ENCODE measurements around the gene ASB14.
"Not testable (repeated sequence)": the region's sequence is repeated elsewhere in the genome, so short reads cannot be mapped to it uniquely, and the experiment has no call there.

ASB14 gene

DNA sequence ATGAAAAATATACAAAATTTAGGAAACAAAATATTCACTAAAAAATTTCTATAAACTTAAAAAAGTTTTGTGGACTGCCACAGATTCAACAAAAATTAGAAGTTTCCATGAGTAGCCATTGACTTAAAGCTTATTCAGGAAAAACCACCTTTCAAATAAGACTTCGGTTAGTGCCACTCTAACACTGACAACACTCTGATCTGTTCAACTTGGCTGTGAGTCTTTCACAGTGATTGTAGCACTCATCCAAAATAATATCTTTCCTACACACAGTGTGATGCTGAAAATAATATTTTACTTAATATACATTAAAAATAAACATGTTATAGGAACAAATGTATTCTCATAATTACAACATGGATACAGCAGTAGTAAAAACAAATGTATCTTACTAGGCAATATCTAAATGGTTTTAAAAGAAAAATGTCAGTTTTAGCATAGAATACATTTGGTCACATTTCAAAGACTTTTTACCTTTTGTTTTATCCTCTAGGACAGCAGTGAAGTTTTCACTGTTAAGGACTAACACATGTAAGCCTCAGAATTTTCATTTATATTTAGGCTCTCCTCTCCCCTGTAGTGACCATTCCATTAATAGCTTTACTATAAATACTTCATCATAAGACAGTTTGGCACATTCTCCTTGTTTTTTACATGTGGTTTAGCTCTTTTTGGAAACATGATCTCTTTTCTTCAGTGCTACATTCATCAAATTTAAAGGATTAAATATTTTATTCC lies at the start of gene ASB14:
TSS of gene ASB14 (minus strand) at position 527 of the 738 bp plus-strand sequence. CDS start 652 bp downstream, outside the sequence.
- Histone ChIP-seq H4K20me1 (no peaks in the 10 kb centered on the region), H3K4me2 (no peak within 1 kb of the TSS), H3K4me3 (no peak within 1 kb of the TSS), H3K27me3 (no peaks in the 10 kb centered on the region), H3K9me3 (no peaks in the 10 kb centered on the region), H3K9ac (no peak within 1 kb of the TSS), H3K4me1 (peaks cover 17% of the 10 kb centered on the region), H3K36me3 (no peaks in the 10 kb centered on the region), H3K27ac (no peak within 1 kb of the TSS)
- TF ChIP-seq Cebpa-rat (IDR thresholded peaks at IDR 0.05), result no peak

DNA sequence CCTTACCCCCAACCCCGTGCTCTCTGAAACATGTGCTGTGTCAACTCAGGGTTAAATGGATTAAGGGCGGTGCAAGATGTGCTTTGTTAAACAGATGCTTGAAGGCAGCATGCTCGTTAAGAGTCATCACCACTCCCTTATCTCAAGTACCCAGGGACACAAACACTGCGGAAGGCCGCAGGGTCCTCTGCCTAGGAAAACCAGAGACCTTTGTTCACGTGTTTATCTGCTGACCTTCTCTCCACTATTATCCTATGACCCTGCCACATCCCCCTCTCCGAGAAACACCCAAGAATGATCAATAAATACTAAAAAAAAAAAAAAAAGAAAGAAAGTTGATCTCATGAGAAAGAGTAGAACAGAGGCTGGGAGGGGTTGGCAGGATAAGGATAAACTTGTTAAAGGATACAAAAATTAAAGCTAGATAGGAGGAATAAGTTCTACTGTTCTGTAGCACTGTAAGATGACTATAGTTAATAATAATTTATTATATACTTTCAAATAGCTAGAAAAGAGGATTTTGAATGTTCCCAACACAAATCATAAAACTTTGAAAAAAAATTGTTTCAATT lies 46.7 kb upstream of the ASB14 start:
- H3K4me1 ChIP-seq, H3K36me3 ChIP-seq, H3K4me3 ChIP-seq, H3K9ac ChIP-seq, H3K27me3 ChIP-seq, H3K4me2 ChIP-seq, H3K27ac ChIP-seq, H4K20me1 ChIP-seq: not testable (repeated sequence)
- peaks cover 15% of the 10 kb centered on the region for H3K9me3 ChIP-seq

DNA sequence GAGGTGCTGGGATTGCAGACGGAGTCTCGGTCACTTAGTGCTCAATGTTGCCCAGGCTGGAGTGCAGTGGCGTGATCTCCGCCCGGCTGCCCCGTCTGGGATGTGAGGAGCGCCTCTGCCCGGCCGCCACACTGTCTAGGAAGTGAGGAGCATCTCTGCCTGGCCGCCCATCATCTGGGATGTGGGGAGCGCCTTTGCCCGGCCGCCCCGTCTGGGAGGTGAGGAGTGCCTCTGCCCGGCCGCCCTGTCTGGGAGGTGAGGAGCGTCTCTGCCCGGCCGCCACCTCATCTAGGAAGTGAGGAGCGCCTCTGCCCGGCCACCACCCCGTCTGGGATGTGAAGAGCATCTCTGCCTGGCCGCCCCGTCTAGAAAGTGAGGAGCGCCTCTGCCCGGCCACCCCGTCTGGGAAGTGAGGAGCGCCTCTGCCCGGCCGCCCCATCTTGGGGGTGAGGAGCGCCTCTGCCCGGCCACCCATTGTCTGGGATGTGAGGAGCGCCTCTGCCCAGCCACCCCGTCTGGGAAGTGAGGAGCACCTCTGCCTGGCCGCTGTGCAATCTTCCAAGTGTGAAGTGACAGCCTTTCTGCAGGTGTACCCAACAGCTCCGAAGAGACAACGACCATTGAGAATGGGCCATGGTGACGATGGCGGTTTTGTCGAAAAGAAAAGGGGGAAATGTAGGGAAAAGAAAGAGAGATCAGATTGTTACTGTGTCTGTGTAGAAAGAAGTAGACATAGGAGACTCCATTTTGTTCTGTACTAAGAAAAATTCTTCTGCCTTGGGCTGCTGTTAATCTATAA lies 46.0 kb upstream of the ASB14 start:
- H3K4me2 ChIP-seq, H3K4me1 ChIP-seq, H3K27me3 ChIP-seq, H3K27ac ChIP-seq, H4K20me1 ChIP-seq, H3K36me3 ChIP-seq, H3K4me3 ChIP-seq, H3K9ac ChIP-seq: not testable (repeated sequence)
- H3K9me3 ChIP-seq, result peaks cover 15% of the 10 kb centered on the region

DNA sequence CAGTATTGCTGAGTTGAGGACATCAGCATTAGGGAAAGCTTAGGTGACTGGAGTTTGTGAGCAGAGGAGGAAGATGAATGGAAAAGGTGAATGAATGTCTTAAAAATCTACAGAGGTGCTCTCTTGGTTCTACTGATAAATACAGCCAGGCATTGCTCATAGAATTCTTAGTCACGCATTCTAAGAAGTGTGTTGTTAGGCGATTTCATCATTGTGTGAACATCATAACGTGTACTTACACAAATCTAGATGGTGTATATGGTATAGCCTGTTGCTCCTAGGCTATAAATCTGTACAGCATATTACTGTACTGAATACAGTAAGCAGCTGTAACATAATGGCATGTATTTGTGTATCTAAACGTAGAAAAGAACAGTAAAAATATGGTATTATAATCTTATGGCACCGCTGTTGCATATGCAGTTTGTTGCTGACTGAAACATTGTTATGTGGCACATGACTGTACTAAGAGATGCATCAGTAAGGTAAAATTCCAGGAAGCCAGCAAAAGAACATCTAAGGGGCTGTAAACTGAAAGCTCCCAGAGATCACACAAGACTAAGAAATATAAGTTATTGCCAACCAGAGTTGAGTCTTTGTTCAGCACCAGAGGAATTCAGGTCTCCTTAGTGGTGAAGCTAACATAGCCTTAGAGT lies 42.9 kb upstream of the ASB14 start:
- peaks cover 15% of the 10 kb centered on the region for H3K9me3 ChIP-seq
- no peak overlapping the region for H3K27ac ChIP-seq
- H3K4me1 ChIP-seq, result no peaks in the 10 kb centered on the region
- no peak overlapping the region for H3K4me3 ChIP-seq
- TF ChIP-seq Cebpa-rat (IDR thresholded peaks at IDR 0.05), result no peak
- no peaks in the 10 kb centered on the region for H4K20me1 ChIP-seq
- H3K27me3 ChIP-seq, result no peaks in the 10 kb centered on the region
- no peak overlapping the region for H3K9ac ChIP-seq
- H3K4me2 ChIP-seq, result no peak overlapping the region
- no peaks in the 10 kb centered on the region for H3K36me3 ChIP-seq

DNA sequence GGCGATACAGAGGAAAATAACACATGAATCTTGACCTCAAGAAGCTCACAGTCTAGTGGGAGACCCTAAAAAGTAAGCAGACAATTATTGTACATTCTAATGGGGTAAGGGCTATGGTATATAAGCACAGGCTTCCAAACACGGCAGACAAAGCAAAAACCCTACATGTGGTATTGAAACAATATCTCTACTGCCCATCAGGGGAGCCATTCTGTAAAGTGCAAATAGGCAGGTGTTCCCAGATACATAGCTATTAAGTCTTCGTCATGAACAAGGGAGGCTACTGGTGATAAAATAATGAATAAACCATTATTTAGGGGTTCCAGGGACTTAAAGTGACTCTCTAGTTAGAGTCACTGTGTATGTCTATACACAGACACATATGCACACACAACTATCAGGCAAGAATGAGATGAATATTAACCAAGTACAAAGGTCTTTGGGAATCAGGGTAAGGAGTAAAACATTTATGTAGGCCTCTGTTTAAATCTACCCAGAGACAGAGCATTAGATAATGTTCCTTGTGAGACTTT lies 38.7 kb upstream of the ASB14 start:
- Histone ChIP-seq H4K20me1 (no peaks in the 10 kb centered on the region), H3K27me3 (no peaks in the 10 kb centered on the region), H3K4me1 (no peaks in the 10 kb centered on the region), H3K27ac (no peak overlapping the region), H3K36me3 (no peaks in the 10 kb centered on the region), H3K4me2 (no peak overlapping the region), H3K9ac (no peak overlapping the region), H3K4me3 (no peak overlapping the region), H3K9me3 (no peaks in the 10 kb centered on the region)
- TF ChIP-seq Cebpa-rat (IDR thresholded peaks at IDR 0.05), result no peak

DNA sequence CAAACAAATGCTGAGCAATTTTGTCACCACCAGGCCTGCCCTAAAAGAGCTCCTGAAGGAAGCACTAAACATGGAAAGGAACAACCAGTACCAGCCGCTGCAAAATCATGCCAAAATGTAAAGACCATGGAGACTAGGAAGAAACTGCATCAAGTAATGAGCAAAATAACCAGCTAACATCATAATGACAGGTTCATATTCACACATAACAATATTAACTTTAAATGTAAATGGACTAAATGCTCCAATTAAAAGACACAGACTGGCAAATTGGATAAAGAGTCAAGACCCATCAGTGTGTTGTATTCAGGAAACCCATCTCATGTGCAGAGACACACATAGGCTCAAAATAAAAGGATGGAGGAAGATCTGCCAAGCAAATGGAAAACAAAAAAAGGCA lies 34.0 kb upstream of the ASB14 start:
- not testable (repeated sequence) for H3K36me3 ChIP-seq, H3K4me3 ChIP-seq, H3K4me2 ChIP-seq, H4K20me1 ChIP-seq, H3K4me1 ChIP-seq, H3K9ac ChIP-seq, H3K27ac ChIP-seq, H3K27me3 ChIP-seq, H3K9me3 ChIP-seq

DNA sequence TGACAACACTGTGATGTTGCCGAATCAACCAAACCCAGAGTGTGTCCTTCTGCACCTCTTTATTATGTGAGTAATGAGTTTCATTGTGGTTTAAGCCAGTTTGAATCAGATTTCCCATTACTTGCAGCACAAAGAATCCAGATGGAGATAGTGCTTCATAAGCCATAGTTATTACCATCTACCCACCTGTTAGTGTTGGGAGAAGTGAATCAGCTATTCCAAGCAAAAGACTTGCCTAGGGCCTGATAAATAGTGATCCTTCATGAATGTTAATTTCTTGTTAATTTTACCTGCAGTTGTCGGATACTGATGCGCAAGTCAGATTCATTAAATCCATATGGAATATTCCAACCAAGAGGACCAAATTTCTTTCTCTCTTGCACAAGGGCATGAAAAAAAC lies 21.7 kb upstream of the ASB14 start:
- H3K9ac ChIP-seq, result no peak overlapping the region
- no peaks in the 10 kb centered on the region for H3K27me3 ChIP-seq
- H3K36me3 ChIP-seq, result no peaks in the 10 kb centered on the region
- H3K27ac ChIP-seq, result no peak overlapping the region
- TF ChIP-seq Cebpa-rat (IDR thresholded peaks at IDR 0.05), result no peak
- H4K20me1 ChIP-seq, result no peaks in the 10 kb centered on the region
- H3K9me3 ChIP-seq, result 0 out of 2 replicates have a peak, but pooled peaks cover 2% of the 10 kb centered on the region
- no peak overlapping the region for H3K4me2 ChIP-seq
- H3K4me1 ChIP-seq, result peaks cover 5% of the 10 kb centered on the region; the same call in 1 of the 2 replicates
- no peak overlapping the region for H3K4me3 ChIP-seq

DNA sequence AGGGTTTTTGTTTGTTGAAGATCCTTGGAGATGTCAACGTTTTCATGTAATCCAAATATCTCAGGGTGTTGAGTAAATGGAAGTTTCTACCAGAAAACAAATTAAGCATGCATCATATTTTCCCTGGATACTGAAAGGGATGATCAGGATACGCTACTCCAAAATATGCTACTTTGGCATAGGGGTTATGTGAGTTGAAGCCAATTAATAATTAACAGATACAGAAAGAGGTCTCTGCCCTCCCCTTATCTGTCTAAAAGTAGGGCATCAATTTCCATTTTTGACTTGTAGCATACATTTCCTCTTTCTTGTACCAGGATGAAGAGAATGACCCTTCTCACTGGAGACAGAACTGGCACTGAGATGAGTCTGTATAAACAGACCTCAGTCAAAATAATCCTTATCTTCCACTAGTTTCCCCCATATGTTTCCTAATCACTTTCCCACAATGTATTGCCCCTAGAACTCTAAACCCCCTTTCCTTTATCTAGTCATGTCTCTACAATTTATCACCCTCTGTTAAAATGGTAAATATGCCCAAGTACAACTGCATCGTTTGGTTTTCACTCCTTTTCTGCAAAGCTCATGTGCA lies 17.4 kb upstream of the ASB14 start:
- Histone ChIP-seq H3K9ac (no peak overlapping the region), H3K4me1 (peaks cover 5% of the 10 kb centered on the region; the same call in 1 of the 2 replicates), H3K9me3 (no peaks in the 10 kb centered on the region), H3K36me3 (no peaks in the 10 kb centered on the region), H4K20me1 (no peaks in the 10 kb centered on the region), H3K27me3 (no peaks in the 10 kb centered on the region), H3K4me2 (no peak overlapping the region), H3K4me3 (no peak overlapping the region), H3K27ac (no peak overlapping the region)
- TF ChIP-seq Cebpa-rat (IDR thresholded peaks at IDR 0.05), result no peak

DNA sequence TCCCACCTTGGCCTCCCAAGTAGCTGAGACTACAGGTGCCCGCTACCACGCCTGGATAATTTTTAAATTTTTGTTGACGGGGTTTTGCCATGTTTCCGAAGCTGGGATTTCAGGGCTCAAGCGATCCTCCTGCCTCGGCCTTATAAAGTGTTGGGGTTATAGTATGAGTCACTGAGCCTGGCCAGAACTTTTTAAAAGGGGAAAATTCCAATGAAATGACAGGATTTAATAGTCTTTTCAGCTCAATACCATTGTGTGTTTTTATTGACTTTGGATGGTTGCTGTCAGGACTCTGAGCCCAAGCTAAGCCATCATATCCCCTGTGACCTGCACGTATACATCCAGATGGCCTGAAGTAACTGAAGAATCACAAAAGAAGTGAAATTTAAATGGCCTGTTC lies 11.0 kb upstream of the ASB14 start:
- not testable (repeated sequence) for H3K27ac ChIP-seq, H3K4me2 ChIP-seq, H3K36me3 ChIP-seq, H3K4me3 ChIP-seq, H3K9me3 ChIP-seq, H3K27me3 ChIP-seq, H3K4me1 ChIP-seq, H4K20me1 ChIP-seq, H3K9ac ChIP-seq
